Stimulated activated naive CD8-positive, alpha-beta T cell treated with anti-CD3 and anti-CD28 coated beads, Interleukin-15, Interleukin-2, amounts not matched to agents 100 ng/mL and 50 ng/mL, for 24 hours (primary cell): ENCODE measurements around the gene CCDC15.

Experiments used
- H3K27ac Mint-ChIP-seq: one replicate; pipeline ENCODE4 v1.8.0; 2021; ENCODE audit warnings: mild to moderate bottlenecking, mixed read lengths
- H3K27me3 Mint-ChIP-seq: one replicate; pipeline ENCODE4 v1.8.0; 2021; ENCODE audit warnings: mixed read lengths
- H3K36me3 Mint-ChIP-seq: one replicate; pipeline ENCODE4 v1.8.0; 2021; ENCODE audit warnings: low read depth, mixed read lengths
- H3K4me1 Mint-ChIP-seq: one replicate; pipeline ENCODE4 v1.8.0; 2021; ENCODE audit warnings: low read depth, mixed read lengths
- H3K4me3 Mint-ChIP-seq: one replicate; pipeline ENCODE4 v1.8.0; 2021; ENCODE audit warnings: mild to moderate bottlenecking, mixed read lengths
- H3K9me3 Mint-ChIP-seq: one replicate; pipeline ENCODE4 v1.8.0; 2021; ENCODE audit warnings: mixed read lengths

Gene CCDC15

GRCh38 chr11:124934862-124935547 lies 19.0 kb upstream of the CCDC15 start:
- Mint-ChIP-seq H3K27ac (no peak overlapping the region), H3K27me3 (no peaks in the 10 kb centered on the region), H3K9me3 (no peaks in the 10 kb centered on the region), H3K4me3 (no peak overlapping the region), H3K4me1 (peaks cover 9% of the 10 kb centered on the region), H3K36me3 (no peaks in the 10 kb centered on the region)

GRCh38 chr11:124935548-124936514 lies 18.2 kb upstream of the CCDC15 start, which contains the start of gene HEPACAM:
TSS of gene HEPACAM (minus strand) at chr11:124936047. CDS start at chr11:124936006, 41 bp downstream.
- Mint-ChIP-seq H3K27me3 (no peaks in the 10 kb centered on the region), H3K4me1 (peaks cover 5% of the 10 kb centered on the region), H3K4me3 (no peak within 1 kb of the TSS), H3K36me3 (no peaks in the 10 kb centered on the region), H3K27ac (no peak within 1 kb of the TSS), H3K9me3 (no peaks in the 10 kb centered on the region)

GRCh38 chr11:124937336-124937935 lies 16.6 kb upstream of the CCDC15 start:
- Mint-ChIP-seq H3K36me3 (no peaks in the 10 kb centered on the region), H3K27me3 (no peaks in the 10 kb centered on the region), H3K9me3 (no peaks in the 10 kb centered on the region), H3K4me1 (no peaks in the 10 kb centered on the region), H3K27ac (no peak overlapping the region), H3K4me3 (no peak overlapping the region)

- Mint-ChIP-seq H3K4me3 (no peak overlapping the region), H3K4me1 (peaks cover 6% of the 10 kb centered on the region), H3K9me3 (no peaks in the 10 kb centered on the region), H3K27ac (no peak overlapping the region), H3K36me3 (no peaks in the 10 kb centered on the region), H3K27me3 (no peaks in the 10 kb centered on the region)
These were observed 15.7 kb upstream of the CCDC15 start for GRCh38 chr11:124938206-124938765.

DNA sequence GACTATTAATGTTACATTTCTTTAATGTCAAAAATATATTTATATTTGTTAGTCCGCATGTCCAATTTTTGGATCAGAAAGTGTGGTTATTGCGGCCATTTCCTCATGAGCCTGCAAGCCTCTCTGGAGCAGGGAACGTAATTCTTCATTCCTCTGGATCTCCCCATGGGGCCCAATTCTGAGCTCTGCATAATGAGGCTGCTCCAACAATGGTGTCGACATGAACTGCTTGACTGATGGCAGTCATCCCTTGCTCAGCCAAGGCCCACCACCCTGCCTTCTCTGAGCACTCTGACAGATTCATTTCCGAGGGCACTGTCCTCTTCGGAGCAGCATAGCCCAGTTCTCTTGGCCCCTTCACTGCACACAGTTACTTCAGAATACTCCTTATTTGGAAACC lies 15.0 kb upstream of the CCDC15 start:
- H3K4me3 Mint-ChIP-seq: no peak overlapping the region
- H3K9me3 Mint-ChIP-seq: no peaks in the 10 kb centered on the region
- no peaks in the 10 kb centered on the region for H3K36me3 Mint-ChIP-seq
- H3K4me1 Mint-ChIP-seq: peaks cover 12% of the 10 kb centered on the region
- no peaks in the 10 kb centered on the region for H3K27me3 Mint-ChIP-seq
- no peak overlapping the region for H3K27ac Mint-ChIP-seq

DNA sequence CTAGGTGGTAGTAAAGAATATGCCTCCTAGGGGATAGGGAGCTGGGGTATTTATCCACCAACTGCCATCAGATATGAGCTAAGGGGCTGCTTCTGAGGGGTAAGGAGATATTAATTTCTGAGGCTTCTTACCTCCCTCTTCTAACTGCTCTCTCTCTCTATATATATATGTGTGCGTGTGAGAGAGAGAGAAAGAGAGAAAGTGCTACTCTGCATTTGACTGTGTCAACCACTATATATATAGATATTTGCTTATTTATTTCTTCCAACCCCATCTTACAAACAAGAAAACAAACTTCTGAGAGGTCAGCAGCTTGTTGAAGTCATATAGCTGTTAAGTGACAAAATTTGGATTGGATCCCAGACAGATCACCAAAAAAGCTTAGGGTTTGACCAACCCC lies 12.3 kb upstream of the CCDC15 start:
- no peak overlapping the region for H3K4me3 Mint-ChIP-seq
- no peak overlapping the region for H3K27ac Mint-ChIP-seq
- H3K9me3 Mint-ChIP-seq: no peaks in the 10 kb centered on the region

DNA sequence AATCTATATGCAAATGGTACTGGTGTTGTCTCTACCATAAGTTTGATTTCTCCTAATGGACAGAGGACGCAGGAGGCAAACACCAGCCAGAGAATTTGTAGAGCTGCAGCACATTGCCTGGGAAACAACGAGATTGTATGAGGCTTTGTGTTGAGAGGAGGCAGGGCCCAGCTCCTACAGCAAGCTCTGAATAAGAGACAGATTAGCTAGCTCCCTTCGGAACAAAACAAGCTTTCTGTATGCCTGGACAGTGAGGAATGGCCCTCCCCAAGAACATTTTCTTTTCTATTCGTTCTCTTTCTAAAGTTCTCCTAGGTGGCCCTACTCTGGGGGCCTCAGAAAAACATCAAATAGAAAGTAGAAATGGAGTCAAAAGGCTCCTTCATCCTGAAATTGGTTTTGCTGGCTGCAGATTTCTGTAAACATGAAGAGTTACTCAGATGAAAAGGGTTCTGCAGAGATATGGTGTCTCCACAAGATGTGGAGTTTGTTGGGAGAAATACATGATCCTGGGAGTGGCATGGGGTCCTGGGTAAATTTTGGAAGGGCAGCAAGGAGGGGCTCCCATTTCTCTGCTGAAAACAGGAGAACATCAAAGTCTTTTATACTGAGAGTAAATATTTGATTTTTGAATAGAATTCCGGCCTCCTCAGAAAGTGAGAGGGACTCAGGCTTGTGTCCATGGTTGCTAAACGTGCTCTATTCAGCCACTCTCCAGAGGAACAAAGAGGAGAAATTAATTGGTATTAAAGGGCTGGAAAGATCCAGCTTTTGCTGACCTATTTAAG lies 11.3 kb upstream of the CCDC15 start:
- Mint-ChIP-seq H3K36me3 (no peaks in the 10 kb centered on the region), H3K4me3 (no peak overlapping the region), H3K4me1 (peaks cover 12% of the 10 kb centered on the region), H3K27ac (no peak overlapping the region), H3K27me3 (no peaks in the 10 kb centered on the region), H3K9me3 (no peaks in the 10 kb centered on the region)

More for the DNA sequence above, 12.3 kb upstream of the CCDC15 start:
- peaks cover 12% of the 10 kb centered on the region for H3K4me1 Mint-ChIP-seq
- no peaks in the 10 kb centered on the region for H3K27me3 Mint-ChIP-seq
- H3K36me3 Mint-ChIP-seq: no peaks in the 10 kb centered on the region

- H3K27me3 Mint-ChIP-seq: no peaks in the 10 kb centered on the region
- peaks cover 12% of the 10 kb centered on the region for H3K4me1 Mint-ChIP-seq
- H3K36me3 Mint-ChIP-seq: peaks cover 1% of the 10 kb centered on the region
- H3K9me3 Mint-ChIP-seq: peaks cover under 1% of the 10 kb centered on the region
- H3K27ac Mint-ChIP-seq: no peak overlapping the region
- H3K4me3 Mint-ChIP-seq: no peak overlapping the region
These were observed 10.8 kb upstream of the CCDC15 start for GRCh38 chr11:124943254-124943616.

GRCh38 chr11:124943741-124944140 lies 10.3 kb upstream of the CCDC15 start:
- Mint-ChIP-seq H3K27ac (peak overlapping the region; percentile 7), H3K27me3 (no peaks in the 10 kb centered on the region), H3K9me3 (peaks cover 6% of the 10 kb centered on the region), H3K4me1 (peaks cover 12% of the 10 kb centered on the region), H3K36me3 (peaks cover 6% of the 10 kb centered on the region), H3K4me3 (no peak overlapping the region)

- peaks cover 12% of the 10 kb centered on the region for H3K4me1 Mint-ChIP-seq
- H3K27ac Mint-ChIP-seq: no peak overlapping the region
- peaks cover 7% of the 10 kb centered on the region for H3K9me3 Mint-ChIP-seq
- H3K27me3 Mint-ChIP-seq: no peaks in the 10 kb centered on the region
- no peak overlapping the region for H3K4me3 Mint-ChIP-seq
- H3K36me3 Mint-ChIP-seq: peaks cover 11% of the 10 kb centered on the region
These were observed 9.4 kb upstream of the CCDC15 start for GRCh38 chr11:124944565-124944964.

- H3K36me3 Mint-ChIP-seq: peaks cover 11% of the 10 kb centered on the region
- peaks cover 7% of the 10 kb centered on the region for H3K9me3 Mint-ChIP-seq
- no peaks in the 10 kb centered on the region for H3K27me3 Mint-ChIP-seq
- H3K27ac Mint-ChIP-seq: no peak overlapping the region
- peaks cover 12% of the 10 kb centered on the region for H3K4me1 Mint-ChIP-seq
- H3K4me3 Mint-ChIP-seq: no peak overlapping the region
These were observed 8.2 kb upstream of the CCDC15 start for GRCh38 chr11:124945826-124946225.

DNA sequence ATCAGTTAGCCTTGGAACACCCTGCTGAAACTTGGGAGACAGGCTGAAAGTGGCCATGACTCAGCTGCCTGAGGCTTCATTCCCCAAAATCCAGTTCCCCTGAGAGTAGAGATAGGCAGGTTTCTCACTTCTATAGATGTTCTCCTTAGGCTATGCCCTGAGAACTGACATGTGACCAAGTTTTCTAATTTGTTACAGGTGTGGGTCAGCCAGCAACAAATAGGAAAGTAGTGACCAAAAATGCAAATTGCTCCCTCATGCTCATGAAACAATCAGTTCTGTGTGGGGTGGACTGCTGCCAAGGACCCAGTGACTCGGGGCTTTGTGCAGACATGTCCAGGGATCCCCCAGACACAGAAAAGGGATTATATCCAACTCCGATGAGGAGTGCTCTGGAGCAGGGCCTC lies 7.3 kb upstream of the CCDC15 start:
- Mint-ChIP-seq H3K27me3 (no peaks in the 10 kb centered on the region), H3K36me3 (peaks cover 11% of the 10 kb centered on the region), H3K9me3 (peaks cover 7% of the 10 kb centered on the region), H3K4me3 (no peak overlapping the region), H3K4me1 (peaks cover 12% of the 10 kb centered on the region), H3K27ac (no peak overlapping the region)

DNA sequence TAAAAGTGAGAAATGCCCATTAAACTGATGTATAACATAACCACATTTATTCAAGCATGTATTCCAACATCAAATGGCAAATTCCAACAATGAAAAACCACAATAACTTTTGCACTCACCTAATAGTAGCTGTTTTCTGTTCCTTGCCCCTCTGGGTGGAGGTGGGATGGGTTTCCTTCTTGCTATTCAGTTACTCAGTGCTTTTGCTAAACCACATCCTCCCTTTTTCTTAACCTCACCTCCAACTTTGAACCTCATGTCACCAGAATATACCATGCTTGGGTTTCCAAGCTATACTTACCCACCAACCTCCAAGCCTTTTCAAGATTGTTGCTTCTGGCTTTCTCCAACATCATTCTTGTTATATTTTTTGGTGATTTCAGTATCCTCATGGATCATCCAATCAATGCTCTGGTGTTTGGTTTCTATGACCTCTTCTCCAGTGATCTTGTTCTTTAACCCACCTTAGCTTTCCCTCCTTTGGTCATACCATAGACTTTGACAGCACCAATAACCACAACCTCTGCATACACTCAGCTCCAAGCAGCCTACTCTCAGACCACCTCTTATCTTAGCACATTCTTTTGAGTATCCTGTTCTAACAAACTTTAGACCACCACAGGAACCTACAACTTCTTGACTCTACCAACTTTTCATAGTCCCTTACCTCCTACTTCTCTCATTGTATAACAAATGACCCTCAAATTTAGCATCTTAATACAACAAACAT lies 3.2 kb upstream of the CCDC15 start:
- Mint-ChIP-seq H3K4me1 (peaks cover 8% of the 10 kb centered on the region), H3K27me3 (no peaks in the 10 kb centered on the region), H3K27ac (no peak overlapping the region), H3K4me3 (no peak overlapping the region), H3K9me3 (peaks cover 7% of the 10 kb centered on the region), H3K36me3 (peaks cover 11% of the 10 kb centered on the region)

GRCh38 chr11:124951341-124951740 lies 2.7 kb upstream of the CCDC15 start:
- H3K4me3 Mint-ChIP-seq: no peak overlapping the region
- no peaks in the 10 kb centered on the region for H3K27me3 Mint-ChIP-seq
- H3K36me3 Mint-ChIP-seq: peaks cover 11% of the 10 kb centered on the region
- peaks cover 8% of the 10 kb centered on the region for H3K4me1 Mint-ChIP-seq
- peaks cover 7% of the 10 kb centered on the region for H3K9me3 Mint-ChIP-seq
- no peak overlapping the region for H3K27ac Mint-ChIP-seq
